ENCODE data around the gene KCTD20.

The KCTD20 gene

DNA sequence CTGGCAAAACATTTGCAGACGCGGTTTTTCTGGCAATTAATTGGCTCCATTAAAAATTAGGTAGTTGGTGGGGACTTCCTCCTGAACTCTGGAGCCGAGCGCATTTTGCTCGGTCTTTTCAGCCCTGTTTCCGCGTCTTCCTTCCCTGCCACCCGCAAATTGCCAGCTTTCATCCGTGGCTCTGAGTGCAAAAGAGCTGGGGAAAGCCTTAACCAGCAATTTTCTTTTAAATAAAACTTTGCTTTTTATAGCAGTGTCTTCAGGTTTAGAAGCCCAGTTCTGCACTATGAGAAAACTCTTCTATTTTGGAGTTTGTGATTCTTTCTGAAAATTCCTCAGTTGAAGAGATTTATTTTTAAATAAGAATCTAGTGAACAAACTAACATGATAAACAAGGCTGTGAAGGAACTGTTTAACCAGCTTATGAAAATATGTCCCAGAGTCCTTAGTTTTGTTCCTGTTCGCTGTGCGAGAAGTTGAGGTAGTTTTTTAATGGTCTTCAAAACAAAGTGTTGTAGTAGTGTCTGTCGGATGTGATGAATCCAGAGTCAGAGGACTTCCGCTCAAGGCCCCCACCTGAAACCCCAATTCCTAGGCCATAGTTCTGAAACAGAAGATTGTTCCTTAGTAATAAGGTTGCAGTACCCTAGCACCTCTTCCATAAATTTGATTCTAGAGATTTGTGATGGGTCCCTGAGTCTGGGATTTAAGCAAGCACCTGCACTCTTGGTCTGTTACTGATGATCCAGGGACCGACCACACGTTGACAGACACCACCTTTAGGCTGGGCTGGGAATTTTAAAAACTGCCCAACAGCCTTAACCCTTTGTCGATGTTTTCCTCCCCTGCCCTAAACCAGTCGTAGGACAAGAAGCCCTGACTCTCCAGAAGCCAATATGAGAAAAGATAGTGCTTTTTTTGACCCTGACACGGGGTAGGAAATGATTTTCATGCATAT is 950 bp downstream of the KCTD20 start (continued):
- TF ChIP-seq PRDM6 (tag by site-specific recombination; IDR thresholded peaks at IDR 0.05) (no peak), ZNF157 (tag by site-specific recombination; IDR thresholded peaks at IDR 0.05) (no peak), ZNF132 (tag by site-specific recombination; IDR thresholded peaks at IDR 0.05; ENCODE audit: borderline replicate concordance) (no peak), ZNF664 (tag by site-specific recombination; IDR thresholded peaks at IDR 0.05) (no peak), ZNF791 (tag by site-specific recombination; IDR thresholded peaks at IDR 0.05) (no peak), PRDM10 (tag by site-specific recombination; IDR thresholded peaks at IDR 0.05) (peak; percentile 4), ZNF510 (tag by site-specific recombination; IDR thresholded peaks at IDR 0.05; ENCODE audit: insufficient replicate concordance) (no peak), ZBTB7A (tag by site-specific recombination; IDR thresholded peaks at IDR 0.05; ENCODE audit: low read depth) (no peak), ZSCAN4 (tag by site-specific recombination; IDR thresholded peaks at IDR 0.05) (no peak), ZSCAN18 (tag by site-specific recombination; IDR thresholded peaks at IDR 0.05) (no peak), ZNF488 (tag by site-specific recombination; IDR thresholded peaks at IDR 0.05) (no peak), ZBTB21 (tag by site-specific recombination; IDR thresholded peaks at IDR 0.05) (no peak), ZFP3 (tag by site-specific recombination; IDR thresholded peaks at IDR 0.05; ENCODE audit: low read depth) (no peak), ZNF248 (tag by site-specific recombination; IDR thresholded peaks at IDR 0.05) (no peak), ZNF169 (tag by site-specific recombination; IDR thresholded peaks at IDR 0.05) (no peak), ZNF174 (tag by site-specific recombination; IDR thresholded peaks at IDR 0.05) (no peak), ZNF184 (tag by site-specific recombination; IDR thresholded peaks at IDR 0.05) (no peak), ZNF776 (tag by site-specific recombination; IDR thresholded peaks at IDR 0.05; ENCODE audit: borderline replicate concordance) (no peak), ZBTB8A (tag by site-specific recombination; IDR thresholded peaks at IDR 0.05) (no peak), ZNF266 (tag by site-specific recombination; IDR thresholded peaks at IDR 0.05; ENCODE audit: low read depth) (no peak), ZNF654 (tag by site-specific recombination; IDR thresholded peaks at IDR 0.05; ENCODE audit: low read depth) (no peak), SALL2 (tag by site-specific recombination; IDR thresholded peaks at IDR 0.05; ENCODE audit: borderline replicate concordance) (no peak)
- TF ChIP-seq, protein P1, sequence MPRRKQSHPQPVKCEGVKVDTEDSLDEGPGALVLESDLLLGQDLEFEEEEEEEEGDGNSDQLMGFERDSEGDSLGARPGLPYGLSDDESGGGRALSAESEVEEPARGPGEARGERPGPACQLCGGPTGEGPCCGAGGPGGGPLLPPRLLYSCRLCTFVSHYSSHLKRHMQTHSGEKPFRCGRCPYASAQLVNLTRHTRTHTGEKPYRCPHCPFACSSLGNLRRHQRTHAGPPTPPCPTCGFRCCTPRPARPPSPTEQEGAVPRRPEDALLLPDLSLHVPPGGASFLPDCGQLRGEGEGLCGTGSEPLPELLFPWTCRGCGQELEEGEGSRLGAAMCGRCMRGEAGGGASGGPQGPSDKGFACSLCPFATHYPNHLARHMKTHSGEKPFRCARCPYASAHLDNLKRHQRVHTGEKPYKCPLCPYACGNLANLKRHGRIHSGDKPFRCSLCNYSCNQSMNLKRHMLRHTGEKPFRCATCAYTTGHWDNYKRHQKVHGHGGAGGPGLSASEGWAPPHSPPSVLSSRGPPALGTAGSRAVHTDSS (tag by site-specific recombination; IDR thresholded peaks at IDR 0.05) = no peak; the same call in 1 of the 2 replicates
- TF ChIP-seq, protein P2, sequence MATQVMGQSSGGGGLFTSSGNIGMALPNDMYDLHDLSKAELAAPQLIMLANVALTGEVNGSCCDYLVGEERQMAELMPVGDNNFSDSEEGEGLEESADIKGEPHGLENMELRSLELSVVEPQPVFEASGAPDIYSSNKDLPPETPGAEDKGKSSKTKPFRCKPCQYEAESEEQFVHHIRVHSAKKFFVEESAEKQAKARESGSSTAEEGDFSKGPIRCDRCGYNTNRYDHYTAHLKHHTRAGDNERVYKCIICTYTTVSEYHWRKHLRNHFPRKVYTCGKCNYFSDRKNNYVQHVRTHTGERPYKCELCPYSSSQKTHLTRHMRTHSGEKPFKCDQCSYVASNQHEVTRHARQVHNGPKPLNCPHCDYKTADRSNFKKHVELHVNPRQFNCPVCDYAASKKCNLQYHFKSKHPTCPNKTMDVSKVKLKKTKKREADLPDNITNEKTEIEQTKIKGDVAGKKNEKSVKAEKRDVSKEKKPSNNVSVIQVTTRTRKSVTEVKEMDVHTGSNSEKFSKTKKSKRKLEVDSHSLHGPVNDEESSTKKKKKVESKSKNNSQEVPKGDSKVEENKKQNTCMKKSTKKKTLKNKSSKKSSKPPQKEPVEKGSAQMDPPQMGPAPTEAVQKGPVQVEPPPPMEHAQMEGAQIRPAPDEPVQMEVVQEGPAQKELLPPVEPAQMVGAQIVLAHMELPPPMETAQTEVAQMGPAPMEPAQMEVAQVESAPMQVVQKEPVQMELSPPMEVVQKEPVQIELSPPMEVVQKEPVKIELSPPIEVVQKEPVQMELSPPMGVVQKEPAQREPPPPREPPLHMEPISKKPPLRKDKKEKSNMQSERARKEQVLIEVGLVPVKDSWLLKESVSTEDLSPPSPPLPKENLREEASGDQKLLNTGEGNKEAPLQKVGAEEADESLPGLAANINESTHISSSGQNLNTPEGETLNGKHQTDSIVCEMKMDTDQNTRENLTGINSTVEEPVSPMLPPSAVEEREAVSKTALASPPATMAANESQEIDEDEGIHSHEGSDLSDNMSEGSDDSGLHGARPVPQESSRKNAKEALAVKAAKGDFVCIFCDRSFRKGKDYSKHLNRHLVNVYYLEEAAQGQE (tag by site-specific recombination; IDR thresholded peaks at IDR 0.05) = no peak
